ENCODE measurements around the gene CDON.

Gene CDON

DNA sequence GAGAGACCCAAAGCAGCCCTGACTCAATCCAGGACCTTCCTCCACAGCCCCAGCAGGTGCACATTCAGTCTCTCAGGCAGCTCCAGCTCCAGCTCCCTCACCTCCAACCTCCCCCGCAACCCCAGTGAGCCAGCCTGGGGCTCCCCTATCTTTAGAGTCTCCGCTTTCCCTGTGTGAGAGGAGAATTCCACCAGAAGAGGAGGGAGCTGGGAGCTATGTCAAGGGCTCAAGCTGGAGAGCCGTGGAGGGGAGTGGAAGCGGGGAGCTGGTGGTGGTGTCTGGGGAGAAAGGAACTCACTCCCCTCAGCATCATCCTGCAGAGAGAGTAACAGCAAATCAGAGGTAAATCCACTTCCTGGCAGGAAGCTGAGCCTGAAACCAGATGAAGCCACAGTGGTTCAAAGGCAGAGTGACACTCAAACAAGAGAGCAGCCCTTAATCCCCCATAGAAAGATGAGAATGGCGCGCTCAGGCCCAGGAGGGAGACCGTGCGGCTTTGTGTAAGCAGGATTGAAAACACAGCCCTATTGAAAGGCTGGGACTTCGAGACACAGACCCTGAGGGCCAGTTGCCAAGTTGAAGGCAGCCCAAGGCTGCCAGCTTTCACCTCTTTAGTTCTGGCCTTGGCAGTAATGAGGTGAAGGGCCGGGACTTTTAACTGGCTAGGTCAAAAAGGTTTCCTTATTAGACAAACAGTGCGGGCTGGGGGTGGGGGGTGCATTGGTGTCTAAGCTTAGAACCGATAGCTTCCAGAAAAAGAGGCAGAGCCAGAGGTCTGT lies 21.4 kb upstream of the CDON start:
- DNase-seq = no peak

DNA sequence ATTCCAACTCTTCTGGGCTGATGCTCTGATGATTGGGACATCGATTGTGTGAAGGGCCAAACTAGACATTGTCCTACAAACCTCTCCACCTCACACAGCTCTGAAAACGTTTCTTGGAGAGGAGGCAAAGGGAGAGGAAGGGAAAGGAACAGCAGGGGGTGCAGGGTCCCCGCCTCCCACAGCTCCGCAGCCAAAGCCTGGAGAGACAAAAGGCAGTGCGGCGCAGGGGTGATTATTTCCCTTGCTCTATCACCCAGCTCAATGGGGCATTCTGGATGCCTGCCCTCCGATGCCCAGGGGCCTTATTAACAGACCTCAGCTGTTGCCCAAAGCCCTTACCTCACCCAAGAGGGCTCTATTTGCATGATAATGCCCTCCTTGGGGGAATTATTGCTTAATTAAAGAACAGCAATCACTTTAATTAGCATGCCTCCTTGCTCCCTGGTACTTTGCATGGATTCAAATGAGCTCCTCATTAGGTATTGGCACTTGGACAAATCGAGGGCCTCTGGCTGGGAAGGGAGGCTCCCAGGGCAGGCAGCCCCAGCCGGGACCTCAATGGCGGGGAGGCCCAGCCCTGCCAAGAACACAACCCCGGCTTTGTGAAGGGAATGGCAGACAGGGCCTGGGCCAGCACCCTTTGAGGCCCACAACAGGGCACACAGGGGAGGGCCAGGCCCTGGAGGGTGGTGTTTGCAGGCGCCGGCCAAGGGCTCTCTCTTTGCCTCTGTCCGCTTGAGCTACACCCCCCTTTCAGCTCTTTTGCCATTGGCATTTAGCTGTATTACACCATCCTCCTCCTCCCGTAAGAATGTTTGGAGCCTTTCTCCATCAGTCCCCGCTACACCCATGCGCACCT lies 19.8 kb upstream of the CDON start:
- DNase-seq = no peak

DNA sequence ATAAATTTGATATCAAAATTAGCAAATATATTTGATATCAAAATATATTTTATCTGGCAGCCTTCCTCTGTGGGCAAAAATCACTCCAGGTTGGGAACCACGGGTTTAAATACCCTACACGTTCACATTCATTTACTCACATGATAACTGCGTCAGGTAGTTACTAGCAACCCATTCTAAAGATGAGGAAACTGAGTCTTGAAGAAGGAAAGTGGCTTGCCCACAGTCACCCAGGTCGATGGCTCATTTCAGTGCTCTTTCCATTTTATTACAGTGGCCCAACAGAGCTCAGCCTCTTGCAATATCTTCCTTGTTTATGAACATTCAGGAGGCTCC lies 19.2 kb upstream of the CDON start:
- DNase-seq = no peak

DNA sequence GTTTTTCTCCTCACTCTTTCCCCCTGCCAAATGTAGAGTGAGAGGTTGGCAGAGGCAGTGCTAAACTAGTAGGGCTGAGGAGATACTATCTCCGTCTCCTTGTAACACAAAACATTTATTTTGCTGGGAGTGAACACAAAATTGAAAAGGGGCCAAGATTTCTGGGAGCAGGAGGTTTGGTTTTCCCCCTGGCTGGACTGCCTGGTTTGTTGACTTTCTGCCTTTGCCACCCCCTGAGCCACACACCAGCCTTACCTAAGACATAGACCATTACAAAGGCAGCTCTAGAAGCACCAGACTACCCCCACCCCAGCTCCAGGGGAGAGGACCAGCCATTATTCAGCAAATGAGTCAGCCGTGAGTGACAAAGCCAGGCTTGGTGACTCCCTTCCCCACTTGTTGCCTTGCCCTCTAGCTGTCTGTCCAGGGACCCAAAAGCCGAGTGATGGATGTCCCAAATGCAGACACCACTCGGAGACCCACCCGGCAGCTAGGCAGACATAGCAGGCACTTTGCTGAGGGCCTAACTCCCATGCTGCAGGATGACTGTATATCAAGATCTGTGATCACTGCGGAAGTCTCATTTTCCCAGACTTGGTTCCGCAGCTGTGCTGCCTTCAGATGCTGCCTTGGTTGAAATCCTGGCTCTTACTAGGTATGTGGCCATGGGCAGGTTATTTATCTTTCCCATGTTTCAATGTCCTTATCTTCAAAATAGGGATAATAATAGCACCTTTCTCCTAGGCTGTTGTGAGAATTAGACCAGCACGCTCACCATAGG lies 17.7 kb upstream of the CDON start:
- no peak for DNase-seq

DNA sequence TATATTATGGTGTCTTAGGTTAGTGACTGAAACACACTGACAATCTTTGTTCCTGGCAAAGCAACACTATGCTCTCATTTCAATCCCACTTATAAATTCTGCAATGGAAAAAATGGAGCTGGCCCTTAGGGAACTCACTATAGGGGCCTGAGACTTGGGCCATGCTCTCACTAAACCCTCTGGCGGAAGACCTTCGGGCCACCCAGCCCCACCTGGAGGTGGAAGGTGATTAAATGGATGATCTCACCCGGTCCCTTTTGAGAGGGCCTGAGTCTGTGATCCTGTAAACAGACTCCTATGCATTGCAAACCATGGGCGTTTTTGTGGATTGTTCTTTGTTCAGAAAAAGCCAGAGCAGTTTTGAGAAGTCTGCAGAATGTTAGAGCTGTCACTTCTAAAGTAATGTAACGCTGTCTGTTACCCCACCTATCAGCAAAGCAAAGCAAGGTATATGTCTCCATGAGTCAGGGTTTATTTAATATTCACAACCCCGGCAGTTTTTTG lies 17.0 kb upstream of the CDON start:
- no peak for DNase-seq

DNA sequence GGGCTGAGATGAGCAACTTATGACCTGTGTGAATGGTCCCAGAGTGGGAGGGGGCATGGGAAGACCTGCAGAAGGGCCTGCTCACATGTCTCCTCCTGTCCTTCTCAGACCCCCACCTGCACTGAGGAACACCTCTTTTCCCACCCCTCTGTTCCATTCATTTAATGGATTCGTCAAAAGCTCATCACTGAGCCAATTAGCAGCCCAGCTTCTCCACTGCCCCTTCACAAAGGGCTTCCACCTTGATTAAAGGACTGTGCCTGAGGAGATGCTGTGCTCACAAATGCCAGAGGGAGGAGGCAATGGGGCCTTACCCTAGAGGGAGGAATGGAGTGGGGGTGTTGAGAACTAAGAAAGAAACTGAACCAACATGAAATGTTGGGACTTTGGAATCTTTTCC lies 14.0 kb upstream of the CDON start:
- DNase-seq = no peak

DNA sequence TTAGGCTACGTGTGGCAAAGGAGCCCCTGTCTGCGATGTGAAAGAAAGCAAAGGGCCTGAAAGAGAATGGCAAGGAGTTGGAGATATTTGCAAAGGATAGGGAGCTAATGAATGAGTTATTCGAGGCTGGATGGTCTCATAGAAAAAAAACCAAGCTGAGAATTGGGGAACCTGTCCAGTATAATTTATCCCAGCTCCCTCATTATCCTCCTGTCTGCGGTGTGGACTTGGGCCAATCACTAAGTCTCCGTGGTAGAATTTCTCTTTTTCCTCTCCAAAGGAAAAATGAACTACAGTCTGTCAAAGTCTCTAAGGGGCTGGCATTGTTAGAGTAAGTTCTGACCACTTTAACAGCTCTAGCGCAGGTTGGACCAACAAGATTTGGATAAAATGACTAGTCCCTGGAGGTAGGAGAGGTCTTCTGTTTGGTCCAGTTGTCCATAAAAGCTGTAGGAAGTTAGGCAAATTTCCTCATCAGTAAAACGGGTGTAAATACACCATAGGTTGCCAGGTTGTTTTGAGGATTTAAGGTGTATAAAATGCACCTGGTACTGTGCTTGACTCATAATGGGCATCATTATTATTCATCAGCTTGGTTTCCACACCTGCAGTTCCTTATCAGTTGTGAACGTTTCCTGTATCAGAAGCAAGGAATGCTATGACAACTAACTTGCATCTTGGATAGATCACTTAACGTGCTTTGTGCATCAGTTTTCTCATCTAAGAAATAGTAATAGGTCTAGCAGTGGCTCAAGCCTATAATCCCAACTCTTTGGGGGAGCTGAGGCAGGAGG lies 10.3 kb upstream of the CDON start:
- DNase-seq = no peak

DNA sequence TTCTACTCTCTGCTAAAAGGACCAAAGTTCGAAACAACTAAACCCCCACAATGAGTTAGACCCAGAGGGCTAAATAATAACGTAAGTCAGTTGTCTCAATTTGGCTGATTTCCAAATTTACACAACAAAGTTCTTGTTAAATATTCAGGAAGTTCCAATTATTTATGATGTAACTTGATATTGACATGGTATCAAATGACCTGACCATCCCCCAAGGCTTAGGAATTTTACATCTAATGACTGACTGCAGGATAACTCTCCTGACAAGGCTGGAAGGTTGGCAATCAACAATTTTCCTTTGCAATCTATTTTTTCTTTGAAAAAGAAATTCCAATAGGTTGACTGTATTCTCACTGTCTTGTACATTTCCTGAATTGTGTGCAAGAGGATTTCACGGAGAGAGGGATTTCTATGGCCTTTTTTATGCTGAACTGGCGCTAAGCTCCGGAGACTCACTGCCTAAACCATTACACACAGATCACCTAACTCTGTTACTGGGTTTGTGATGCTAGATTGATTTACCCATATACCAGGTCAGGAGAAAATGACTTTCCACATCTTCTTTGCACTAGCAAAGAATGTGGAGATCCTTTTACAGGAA lies 9.6 kb upstream of the CDON start:
- DNase-seq = no peak

DNA sequence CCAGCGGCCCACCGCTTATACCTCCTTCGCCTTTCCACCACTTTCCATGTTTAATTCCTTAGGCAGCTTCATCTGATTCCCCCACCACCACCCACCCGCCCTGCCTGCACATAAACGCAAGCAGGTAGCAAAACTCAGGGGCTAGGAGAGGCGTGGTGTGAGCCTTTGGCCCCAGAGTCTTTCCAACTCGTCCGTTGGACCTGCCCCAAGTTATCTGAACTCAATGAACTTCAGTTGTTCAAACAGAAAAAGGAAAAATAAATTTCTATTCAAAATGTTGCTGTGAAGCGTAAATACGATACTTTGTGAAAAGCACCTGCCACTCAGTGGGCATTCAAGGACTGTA lies 814 bp upstream of the CDON start:
- DNase-seq = no peak

DNA sequence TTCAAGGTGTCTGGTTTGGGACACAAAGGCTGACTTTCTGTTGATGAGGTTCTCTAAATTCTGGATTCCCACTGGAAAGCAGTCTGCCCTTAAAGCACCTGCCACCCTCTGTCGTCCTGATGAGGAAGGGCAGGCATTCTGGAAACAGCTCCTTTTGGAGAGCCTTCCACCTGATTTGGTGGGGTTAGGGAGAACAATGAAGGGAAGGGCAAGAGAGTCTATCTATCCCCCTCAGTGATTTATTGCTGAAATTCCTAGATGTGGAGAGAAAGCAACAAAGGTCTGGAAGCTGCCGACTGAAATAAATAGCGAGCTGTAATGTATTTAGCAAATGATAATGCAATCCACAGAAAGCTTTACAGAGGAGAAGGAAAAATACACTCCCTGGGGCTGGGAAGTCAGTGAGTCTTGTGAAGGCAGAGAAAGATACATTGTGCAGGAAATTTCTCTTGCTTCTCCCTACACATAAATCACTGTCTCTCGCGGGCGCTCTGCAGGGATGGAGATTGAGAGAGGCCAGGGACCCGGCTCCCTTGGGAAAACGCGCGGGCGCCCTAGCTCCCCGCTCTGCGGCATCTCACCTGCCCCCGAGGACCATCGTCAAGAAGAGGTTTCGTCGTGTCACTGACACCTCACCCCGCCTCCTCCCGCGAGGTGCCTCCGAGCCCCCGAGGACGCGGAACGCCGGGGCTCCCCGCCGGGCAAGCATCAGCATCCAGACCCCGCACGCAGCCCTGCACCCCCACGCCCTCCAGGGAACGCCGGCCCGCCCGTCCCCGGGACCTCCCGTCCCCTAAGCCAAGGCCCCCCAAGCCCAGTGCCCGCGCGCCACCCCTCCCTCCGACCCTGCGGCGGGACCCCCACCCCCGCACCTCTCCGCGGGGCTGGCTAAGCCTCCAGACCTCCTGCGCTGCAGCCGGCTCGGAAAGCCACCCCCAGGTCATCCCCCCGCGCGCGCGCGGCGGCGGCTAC lies 673 bp downstream of the CDON start:
- DNase-seq = no peak

DNA sequence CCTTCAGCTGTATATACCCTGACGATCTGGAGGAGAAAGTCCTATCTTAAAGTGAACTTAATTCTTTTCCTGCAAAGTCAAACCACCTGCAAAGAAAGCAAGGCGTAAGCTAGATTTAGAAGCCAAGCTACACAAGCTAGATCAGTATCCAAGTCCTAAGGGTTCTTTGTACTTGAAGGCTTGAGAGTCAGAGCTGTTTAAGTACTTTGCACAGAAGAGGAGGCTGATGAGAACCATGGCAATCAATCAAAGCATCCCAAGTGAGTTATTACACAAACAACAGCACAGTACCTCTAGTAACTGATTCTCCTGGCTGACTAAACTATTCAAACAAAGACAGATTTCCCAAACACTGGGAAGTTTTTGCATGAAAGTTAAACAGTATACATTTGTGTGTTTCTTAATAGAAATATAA lies 1.9 kb downstream of the CDON start:
- DNase-seq = no peak

DNA sequence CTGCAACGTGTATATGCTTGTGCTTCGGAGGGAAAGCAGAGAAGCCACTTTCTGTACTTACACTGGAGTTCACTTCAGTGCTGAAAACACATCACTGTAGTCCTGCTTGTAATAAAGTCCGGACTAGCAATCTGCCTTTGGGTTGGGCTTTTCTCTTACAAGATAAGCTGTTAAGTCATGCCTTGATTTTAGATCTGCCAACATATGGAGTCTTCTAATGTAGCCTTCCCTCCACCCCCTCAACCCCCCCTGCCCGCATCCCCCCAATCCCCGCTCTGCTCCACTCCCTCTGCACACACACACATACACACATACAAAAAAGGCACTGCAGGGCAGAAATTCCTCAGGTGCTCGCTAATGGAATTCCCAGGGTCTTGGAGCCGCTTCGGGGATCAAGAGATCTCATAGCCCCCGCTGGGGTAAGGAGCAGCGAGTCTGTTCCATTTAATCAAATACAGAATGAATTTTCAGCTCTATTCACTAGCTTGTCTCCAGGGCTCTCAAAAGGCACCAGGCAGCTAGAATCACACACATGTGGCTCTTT lies 3.4 kb downstream of the CDON start:
- no peak for DNase-seq

DNA sequence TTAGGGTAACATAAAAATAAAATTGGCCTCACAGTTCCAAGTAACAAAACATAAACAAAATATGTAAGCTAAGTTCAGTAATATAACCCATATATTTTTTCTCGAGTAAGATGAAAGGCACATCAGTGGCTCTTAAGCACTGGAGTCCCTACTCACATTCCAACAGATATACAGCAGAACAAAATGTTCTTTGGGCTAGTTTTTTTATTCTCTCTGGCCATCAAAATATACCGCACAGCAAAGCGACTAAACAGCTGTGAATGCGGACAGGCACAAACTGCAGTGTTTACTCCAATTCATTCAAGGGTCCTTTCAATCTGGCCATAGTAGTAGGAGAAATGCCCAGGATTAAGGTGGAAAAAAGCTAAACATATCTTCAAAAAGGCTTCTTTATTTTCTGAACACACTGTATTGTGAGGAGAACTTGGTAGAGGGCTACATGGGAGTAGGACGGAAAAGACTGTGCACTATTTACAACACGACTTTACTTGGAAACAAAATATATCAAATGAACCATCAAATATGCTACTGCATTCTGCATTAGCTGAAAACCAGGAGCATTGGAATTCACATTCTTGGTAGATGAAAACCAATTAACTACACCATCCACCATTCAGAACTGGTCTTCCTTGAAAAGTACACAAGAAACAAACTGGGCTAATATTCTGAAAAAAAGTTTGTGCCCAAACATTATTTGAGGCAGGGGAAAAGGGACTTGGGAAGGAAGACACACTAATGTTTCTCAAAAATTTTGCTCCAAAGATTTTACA lies 4.4 kb downstream of the CDON start:
- no peak for DNase-seq

DNA sequence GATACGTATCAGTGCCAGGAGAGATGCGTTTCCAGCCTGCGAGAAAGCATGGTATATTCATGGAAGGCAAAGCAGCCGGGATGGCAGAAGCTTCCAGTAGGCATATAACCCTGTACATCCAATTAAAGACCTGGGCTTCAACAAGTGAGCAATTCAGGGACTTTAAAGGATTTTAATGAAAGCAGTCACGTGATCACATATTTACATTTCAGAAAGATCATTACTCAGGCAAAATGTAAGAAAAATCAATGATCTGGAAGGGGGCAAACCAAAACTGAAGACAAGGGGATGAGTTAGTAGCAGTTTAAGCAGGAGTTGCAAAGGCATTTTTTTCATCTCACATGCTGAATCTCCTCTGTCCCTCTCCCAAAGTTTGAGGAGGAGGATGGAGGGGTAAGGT lies 7.8 kb downstream of the CDON start:
- no peak for DNase-seq

DNA sequence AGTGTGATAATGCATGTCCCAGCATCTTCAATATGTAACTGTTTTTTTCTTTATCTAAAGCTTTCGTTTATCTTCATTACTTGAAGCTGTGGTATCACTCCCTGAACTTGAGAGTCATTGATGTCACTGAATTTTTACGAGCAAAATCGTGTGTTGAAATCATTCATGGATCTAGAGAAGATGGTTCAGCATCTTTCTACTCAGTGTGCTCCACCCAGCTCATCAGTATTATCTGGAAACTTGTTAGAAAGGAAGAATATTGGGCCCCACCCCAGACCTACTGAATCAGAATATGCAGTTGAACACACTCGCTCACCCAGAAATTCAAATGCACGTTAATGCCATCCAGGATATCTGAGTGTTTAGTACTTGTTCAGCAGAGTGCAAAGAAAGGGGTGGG lies 8.3 kb downstream of the CDON start:
- no peak for DNase-seq

DNA sequence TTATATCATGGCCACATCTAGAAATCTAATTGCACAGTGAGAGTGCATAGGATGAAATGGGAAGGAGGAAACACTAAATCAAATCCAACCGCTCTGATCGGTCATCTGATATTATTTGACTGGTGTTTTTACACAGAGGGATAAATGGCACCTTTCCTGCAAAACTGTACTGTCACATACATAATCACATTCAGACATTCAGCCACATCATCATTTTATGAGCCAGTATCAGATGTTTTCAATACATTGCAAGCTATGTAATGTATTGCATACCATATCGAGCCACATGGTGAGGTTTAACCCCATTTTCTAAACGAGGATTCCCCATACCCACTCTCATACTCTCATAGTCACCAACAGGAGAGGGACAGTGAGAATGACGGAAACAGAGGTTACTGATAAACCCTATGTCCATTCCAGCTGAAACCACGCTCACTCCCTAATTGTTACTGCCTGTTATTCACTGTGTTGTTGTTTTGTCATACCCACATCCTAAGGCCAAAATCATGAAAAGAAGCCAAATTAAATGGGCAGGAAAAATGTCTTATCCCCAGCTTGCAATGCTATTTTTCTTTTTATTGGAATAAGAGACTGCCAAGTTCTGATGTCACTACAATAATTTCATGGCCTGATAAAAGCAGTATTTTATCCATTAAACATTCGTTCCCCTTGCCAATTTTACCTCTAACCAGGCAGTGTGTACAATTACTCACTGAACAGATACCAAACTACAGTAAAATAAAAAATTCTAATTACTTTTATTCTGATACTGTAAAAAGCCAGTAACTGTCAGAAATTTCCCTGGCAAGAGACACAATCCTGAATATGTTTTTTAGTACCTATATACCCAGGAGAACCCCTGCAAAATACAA lies 9.0 kb downstream of the CDON start:
- no peak for DNase-seq

DNA sequence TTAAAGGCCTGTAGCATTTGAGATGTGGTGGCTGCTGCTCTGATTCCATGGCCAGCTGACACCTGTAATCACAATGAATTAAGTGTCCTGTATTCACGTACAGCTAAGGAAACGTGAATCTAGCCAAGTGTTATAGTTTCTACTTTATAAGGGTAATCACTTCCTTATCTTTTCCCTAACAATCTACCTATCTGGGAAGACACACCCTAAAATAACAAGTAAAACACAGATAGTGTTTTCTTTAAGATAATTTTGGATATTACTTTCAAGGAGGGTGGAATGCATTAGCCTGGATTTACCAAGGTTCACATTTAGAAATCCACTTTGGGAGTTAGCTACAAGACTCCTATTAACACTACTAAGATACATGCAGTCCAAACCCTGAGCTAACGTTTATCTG lies 11.5 kb downstream of the CDON start:
- DNase-seq = no peak

DNA sequence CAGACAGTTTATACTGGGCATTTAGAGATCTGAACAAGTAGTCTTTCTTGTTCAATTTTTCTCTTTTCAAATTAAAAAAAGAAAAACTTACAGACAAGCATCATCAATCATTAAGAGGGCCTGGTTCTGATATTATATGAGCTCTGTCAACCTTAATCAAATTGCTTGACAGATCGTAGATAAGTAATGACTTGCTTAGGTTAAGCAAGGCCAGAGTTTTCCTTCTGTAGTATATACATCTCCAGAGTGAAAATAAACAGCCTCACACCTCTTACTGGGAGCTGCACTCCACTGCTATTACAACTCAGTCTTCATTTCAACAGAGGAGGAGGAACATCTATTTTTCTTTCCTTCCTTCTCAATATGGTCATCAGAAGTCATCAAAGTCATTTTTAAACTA lies 13.5 kb downstream of the CDON start:
- DNase-seq = no peak

DNA sequence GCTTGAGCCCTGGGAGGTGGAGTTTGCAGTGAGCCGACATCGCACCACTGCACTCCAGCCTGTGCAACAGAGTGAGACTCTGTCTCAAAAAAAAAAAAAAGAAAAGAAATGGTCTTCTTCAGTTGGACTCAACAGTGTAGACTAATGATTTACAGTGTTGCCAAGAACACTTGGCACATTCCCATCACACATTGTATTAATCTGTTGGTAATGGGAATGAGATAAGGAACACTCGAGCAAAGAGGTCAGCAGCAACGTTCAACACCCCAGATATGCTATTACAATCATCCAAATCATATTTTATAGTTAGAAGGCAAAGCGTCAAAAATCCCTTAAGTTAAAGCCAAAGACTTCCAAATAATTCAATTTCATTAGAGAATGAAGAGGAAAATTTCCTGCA lies 14.5 kb downstream of the CDON start:
- DNase-seq = no peak
